ENCODE results near the gene EMSY.

EMSY gene

DNA sequence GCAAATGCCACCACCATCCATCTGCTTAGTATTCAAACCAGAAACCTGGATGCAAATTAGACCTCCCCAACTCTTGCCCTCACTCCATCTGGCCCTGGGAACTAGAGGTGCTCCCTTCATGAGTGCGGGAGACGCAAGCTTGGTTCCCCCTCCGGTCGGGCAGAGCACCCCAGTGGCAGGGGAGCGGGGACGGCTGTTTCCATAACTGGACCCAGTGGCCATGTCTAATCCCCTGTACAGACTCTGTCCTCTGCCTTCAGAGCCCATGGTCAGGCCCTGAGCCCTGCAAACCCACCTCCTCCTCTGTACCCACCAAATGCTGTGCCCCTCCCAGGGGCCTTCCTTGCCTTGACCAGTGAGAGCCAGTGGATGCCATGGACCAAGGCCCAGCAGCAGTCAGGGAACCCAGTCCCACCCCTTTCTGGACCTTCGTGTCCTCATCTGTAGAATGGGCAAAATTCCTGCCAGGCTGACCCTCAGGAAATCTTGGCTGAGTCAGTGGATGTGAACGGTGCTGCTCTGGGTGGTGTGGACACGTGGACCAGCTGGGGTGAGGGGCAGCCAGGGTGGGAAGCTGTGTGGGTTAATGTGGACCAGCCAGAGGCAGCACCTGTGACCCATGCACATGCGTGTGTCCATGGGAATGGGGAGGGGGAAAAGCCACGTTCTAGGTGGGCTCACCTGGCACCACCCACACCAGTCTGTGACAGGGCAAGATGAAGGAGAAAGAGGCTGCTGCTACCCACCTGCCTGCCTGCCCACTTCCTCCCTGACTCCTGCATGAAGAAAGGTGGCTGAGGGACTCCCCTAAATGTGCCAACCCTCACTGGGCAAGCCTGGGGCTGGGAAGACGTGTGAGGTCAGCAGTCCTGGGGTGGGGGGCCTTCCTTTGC lies 153.0 kb downstream of the EMSY start:
- DNase-seq (ENCODE audit: low read depth in 3 of 3): no peak

DNA sequence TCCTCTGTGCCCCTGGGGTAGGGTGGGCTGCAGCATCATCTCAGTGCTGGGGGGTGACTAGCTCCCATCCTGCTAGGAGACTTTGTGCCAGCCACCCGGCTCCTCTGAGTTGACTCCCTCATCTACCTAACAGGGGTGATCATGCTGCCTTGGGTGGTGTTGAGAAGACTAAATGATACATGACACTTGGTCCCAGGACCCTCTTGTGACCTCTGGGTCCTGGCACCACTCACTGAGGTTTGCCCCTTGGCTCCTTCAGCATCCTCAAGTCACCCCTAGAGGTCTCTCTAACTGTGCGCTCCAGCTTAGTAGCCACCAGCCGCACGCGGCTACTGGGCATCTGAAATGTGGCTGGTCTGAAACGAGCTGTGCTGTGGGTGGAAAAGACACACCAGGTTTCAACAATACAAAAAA lies 153.6 kb downstream of the EMSY start:
- DNase-seq (ENCODE audit: low read depth in 3 of 3): no peak

DNA sequence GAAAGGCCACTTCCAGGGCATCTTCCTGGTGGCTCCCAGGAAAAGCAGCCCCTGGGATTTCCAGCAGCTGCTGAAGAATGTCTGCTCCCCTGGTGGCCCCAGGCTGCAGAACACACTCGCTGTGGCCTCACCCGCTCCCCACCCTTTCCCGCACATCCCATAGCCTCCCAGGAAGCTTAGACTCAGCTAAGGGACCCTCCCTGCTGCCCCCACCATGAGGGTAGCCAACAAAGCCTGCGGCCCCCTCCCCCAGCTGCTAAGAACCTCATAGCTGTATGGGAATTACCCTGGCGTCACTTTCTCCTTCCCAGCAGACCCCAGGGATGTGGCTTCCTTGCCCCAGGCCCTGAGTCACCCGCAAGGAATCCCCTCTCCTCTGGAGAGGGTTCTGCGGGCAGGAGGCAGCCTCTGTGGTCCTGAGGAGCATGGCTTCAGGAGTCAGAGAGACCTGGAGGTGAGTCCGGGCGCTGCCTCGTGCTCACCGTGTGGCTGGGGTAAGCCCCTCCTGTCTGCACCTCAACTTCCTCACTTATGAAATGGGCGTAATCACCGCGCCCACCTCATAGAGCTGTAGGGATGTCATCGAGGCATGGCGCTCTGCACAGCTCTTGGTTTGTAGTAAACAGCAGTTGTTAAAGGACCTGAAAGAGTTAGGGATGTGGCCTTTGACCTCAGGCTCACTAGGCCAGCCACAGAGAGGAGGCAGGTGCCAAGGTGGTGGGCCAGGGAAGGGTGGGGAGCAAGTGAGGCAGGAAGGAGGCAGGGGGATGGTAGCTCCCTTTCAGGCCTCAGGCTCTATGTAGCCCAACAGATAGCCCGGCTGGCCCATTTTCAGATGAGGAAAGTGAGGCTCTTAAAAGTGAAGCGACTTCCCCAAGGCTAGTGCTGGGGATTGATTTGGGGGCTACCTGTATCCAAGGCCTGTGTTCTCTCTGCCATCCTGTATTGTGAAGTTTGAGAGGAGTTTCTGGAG lies 154.5 kb downstream of the EMSY start:
- no peak for DNase-seq (ENCODE audit: low read depth in 3 of 3)

DNA sequence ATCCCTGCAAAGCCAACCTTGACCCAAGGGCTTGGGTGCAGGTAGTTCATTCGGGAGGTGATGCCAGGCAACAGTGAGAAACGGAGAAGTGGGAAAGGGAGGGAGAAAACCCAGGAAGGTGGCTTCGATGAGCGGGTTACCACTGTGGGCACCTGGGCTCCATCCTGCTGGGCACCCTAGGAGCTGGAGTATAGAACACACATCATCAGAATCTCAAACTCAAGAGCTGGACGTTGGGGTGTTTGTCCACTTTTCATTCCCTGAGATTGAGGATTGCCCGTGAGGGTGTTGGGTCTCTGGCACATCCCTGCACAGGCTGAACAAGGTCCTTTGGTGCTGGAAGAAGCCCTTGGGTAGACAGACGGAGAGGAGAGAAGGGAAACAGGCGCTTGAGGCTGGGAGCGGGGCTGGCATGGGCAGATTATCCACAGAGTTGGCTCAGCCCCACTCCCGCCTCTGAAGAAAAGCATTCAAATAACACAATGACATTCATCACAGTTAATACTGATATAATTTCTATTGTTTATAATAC lies 155.4 kb downstream of the EMSY start:
- DNase-seq (ENCODE audit: low read depth in 3 of 3): no peak

DNA sequence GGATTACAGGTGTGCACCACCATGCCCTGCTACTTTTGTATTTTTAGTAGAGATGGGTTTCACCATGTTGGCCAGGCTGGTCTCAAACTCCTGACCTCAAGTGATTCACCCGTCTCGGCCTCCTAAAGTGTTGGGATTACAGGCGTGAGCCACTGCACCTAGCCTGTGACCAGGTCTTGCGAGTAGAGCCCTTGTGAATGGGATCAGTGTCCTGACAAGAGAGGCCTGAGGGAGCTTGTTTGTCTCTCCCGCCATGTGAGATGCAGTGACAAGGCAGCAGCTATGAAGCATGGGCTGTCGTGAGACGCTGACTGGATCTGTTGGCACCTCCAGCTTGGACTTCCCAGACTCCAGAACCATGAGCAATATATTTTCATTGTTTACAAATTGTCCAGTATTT lies 156.5 kb downstream of the EMSY start:
- DNase-seq (ENCODE audit: low read depth in 3 of 3): no peak

DNA sequence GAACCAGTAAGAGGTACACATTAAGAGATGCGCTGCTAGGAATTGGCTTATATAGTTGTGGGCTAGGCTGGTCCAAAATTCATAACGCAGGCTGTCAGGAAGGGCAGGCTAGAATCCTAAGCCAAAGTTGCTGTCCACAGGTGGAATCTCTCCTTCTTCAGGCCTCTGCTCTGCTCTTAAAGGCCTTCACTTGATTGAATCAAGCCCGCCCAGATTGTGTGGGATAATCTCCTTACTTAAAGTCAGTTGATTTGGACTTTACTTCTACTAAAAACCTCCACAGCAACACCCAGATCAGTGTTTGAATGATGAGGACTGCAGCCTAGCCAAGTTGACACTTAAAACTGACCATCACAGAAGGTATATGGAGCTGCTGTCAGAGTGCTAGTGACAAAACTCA lies 156.9 kb downstream of the EMSY start:
- DNase-seq (ENCODE audit: low read depth in 3 of 3): no peak

DNA sequence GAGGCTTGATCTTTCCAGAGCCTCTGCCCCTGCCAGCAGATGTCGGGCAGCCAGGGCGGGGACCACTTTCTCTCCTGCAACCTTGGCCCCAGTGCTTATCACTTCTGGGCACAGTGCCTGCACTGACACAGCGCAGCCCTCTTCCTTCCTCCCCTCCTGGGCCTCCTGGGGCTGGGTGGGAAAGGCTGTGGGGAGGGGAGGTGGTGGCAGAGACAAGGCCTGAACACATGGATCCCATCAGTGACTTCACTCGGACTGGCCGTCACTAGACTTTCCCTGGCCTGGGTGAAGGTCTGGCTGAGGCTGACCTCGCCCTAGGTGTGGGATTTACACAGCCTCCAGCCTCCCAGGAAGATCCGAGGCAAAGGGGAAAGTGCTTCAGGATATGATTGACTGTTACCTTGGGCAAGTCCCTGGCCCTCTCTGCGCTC lies 157.6 kb downstream of the EMSY start:
- DNase-seq (ENCODE audit: low read depth in 3 of 3): no peak

All from stimulated activated CD4-positive, alpha-beta T cell treated with anti-CD3 and anti-CD28 coated beads, TNF-alpha, amount 100 ng/mL, for 4 hours (primary cell).